ENCODE data around the gene PRKCZ. TPM values are rescaled to one million over a fixed set of nuclear protein-coding genes. Genes with fewer than 3 reads are reported as not detected.

PRKCZ gene
- total and polyA plus RNA-seq, 2 of the 4 experiments (the other 2 are of a cell fraction): 2.0 to 3.5 TPM

DNA sequence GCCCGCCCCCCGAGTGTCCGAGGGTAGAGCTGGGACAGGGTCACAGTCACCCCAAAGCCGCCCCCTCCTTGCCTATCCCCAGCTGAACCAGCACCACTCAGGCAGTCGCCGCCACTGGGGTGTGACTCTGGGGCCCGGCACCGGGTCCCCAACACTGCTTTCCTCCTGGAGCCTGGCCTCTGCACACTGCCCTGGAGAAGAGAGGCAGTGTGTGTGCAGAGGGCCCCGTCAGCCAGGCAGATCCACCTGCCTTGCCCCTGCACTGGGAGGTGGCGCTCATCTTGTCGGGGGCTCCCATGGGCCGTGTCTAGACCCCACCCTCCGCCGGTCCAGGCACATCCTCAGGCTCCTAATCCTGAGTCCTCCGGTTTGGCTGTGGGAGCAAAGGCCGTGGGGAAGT, 128.7 kb downstream of the PRKCZ start:
- Histone ChIP-seq H3K27me3 (ENCODE audit: control insufficient read depth, insufficient read depth, low read length) (no peaks in the 10 kb centered on the region), H4K5ac (ENCODE audit: low read depth, low read length) (no peak overlapping the region), H2BK120ac (ENCODE audit: low read depth, low read length) (no peak overlapping the region), H4K20me1 (ENCODE audit: insufficient read depth, low read length) (no peaks in the 10 kb centered on the region), H3K4me2 (ENCODE audit: low read depth, low read length) (no peak overlapping the region), H4K91ac (ENCODE audit: insufficient read depth, low read depth, low read length) (no peak overlapping the region), H4K8ac (ENCODE audit: low read depth in 2 of 2, low read length in 2 of 2) (no peak overlapping the region), H2AK5ac (ENCODE audit: low read depth, low read length) (no peak overlapping the region), H3K4me3 (ENCODE audit: insufficient read depth, low read depth, low read length) (no peak overlapping the region), H2AFZ (replicated peaks; ENCODE audit: low read length, poor library complexity) (no peak overlapping the region), H3K9me3 (ENCODE audit: control insufficient read depth, insufficient read depth, low read length) (no peaks in the 10 kb centered on the region), H2BK5ac (ENCODE audit: low read depth, low read length, poor library complexity, severe bottlenecking) (no peak overlapping the region), H3K9me1 (ENCODE audit: insufficient read depth, low read length) (no peaks in the 10 kb centered on the region), H3K36me3 (ENCODE audit: control insufficient read depth, insufficient read depth, low read length) (no peaks in the 10 kb centered on the region; the same call in 1 of the 2 replicates), H3K4me1 (ENCODE audit: control insufficient read depth, insufficient read depth, low read length) (no peaks in the 10 kb centered on the region), H3K4ac (ENCODE audit: low read depth, low read length) (no peak overlapping the region), H3K79me1 (ENCODE audit: low read depth in 1 of 2, low read length in 2 of 2) (no peaks in the 10 kb centered on the region), H3K23ac (ENCODE audit: low read depth, low read length) (no peak overlapping the region), H2AK9ac (replicated peaks; ENCODE audit: low read depth, low read length, poor library complexity) (no peak overlapping the region), H3K14ac (replicated peaks; ENCODE audit: low read depth, low read length) (no peak overlapping the region), H3K27ac (ENCODE audit: insufficient read depth, low read length) (no peak overlapping the region), H3K56ac (ENCODE audit: extremely low read depth, insufficient read depth, low read length) (no peak overlapping the region), H2BK20ac (ENCODE audit: low read depth, low read length) (no peak overlapping the region), H3K18ac (ENCODE audit: low read depth, low read length) (no peak overlapping the region), H2BK15ac (ENCODE audit: low read depth, low read length) (no peak overlapping the region), H3K9ac (ENCODE audit: low read depth, low read length) (no peak overlapping the region)
- POLR2A ChIA-PET (ENCODE audit: unreplicated experiment): no interaction called here
- ATAC-seq (ENCODE audit: low read depth) (no peak), DNase-seq (no peak)
- CTCF ChIA-PET: no interaction called here
- in situ Hi-C loops (cut with MboI; ENCODE audit: low sequenced_read_pairs): loop anchor here (25.0 kb wide), 1 partner anchor 358 kb away; the partner anchor contains the start of genes HES5 and PANK4
- dilution Hi-C loops (cut with HindIII; ENCODE audit: low sequenced_read_pairs, unreplicated experiment): no loop called here
- no TSS peak for BruUV-seq (replicated peaks)
- no peak for TF ChIP-seq USF2 (IDR thresholded peaks at IDR 0.05; ENCODE audit: low read depth, low read length)
- TF ChIP-seq RFX5 (IDR thresholded peaks at IDR 0.05; ENCODE audit: low read depth, low read length): no peak
- TF ChIP-seq CHD1 (IDR thresholded peaks at IDR 0.05; ENCODE audit: low read depth, low read length): no peak
- no peak for TF ChIP-seq MAFK (IDR thresholded peaks at IDR 0.05; ENCODE audit: low read depth, low read length)
- WGBS, 2 experiments (ENCODE audit: extremely low coverage in 2 of 2, insufficient read length in 1 of 2): 72% methylated on average over 6 of the region's 16 CpGs; no CpG with 5 or more reads in 1 of the 2 experiments
- intact Hi-C loops (cut with micrococcal nuclease): no loop called here
